Activated CD8-positive, alpha-beta memory T cell treated with anti-CD3 and anti-CD28 coated beads, Interleukin-2, amount 50 U/mL, for 4 hours (primary cell): ENCODE data around the gene TIPIN.
"Not testable (repeated sequence)": the region's sequence is repeated elsewhere in the genome, so short reads cannot be mapped to it uniquely, and the experiment has no call there.

Experiments used
- DNase-seq: peaks from one replicate; pipeline ENCODE4 v3.0.0-alpha.2; 2020

TIPIN gene

GRCh38 chr15:66381376-66381775 is 24.9 kb upstream of the TIPIN start:
- not testable (repeated sequence) for DNase-seq

GRCh38 chr15:66378814-66379430 is 22.4 kb upstream of the TIPIN start:
- no peak for DNase-seq

- no peak for DNase-seq
These were observed 17.7 kb upstream of the TIPIN start for GRCh38 chr15:66374179-66374578.

- DNase-seq, result no peak
These were observed 13.5 kb upstream of the TIPIN start for GRCh38 chr15:66369773-66370651.

GRCh38 chr15:66364944-66365528 is 8.6 kb upstream of the TIPIN start:
- no peak for DNase-seq

GRCh38 chr15:66362776-66363175 is 6.3 kb upstream of the TIPIN start:
- DNase-seq, result no peak

GRCh38 chr15:66361745-66362460 is 5.4 kb upstream of the TIPIN start:
- DNase-seq, result not testable (repeated sequence)

GRCh38 chr15:66359740-66360139 is 3.3 kb upstream of the TIPIN start:
- no peak for DNase-seq

GRCh38 chr15:66356077-66356358 is 467 bp downstream of the TIPIN start:
- no peak for DNase-seq

GRCh38 chr15:66348530-66348929 is 8.0 kb downstream of the TIPIN start:
- DNase-seq, result not testable (repeated sequence)

- no peak for DNase-seq
These were observed 27.7 kb downstream of the TIPIN start for GRCh38 chr15:66328771-66329170.

GRCh38 chr15:66327736-66328135 is 28.7 kb downstream of the TIPIN start:
- no peak for DNase-seq

- DNase-seq, result no peak
These were observed 30.4 kb downstream of the TIPIN start for GRCh38 chr15:66326051-66326450.

- no peak for DNase-seq
These were observed 33.1 kb downstream of the TIPIN start for GRCh38 chr15:66323312-66323928.

GRCh38 chr15:66312144-66312543 is 44.3 kb downstream of the TIPIN start:
- no peak for DNase-seq

GRCh38 chr15:66310786-66311185 is 45.7 kb downstream of the TIPIN start:
- no peak for DNase-seq

GRCh38 chr15:66309828-66310227 is 46.7 kb downstream of the TIPIN start:
- DNase-seq, result no peak

- no peak for DNase-seq
These were observed 48.0 kb downstream of the TIPIN start for GRCh38 chr15:66308531-66308930.

GRCh38 chr15:66306381-66306780 is 50.1 kb downstream of the TIPIN start:
- no peak for DNase-seq

GRCh38 chr15:66304425-66304824 is 52.1 kb downstream of the TIPIN start:
- not testable (repeated sequence) for DNase-seq

GRCh38 chr15:66302489-66303278 is 53.8 kb downstream of the TIPIN start:
- no peak for DNase-seq

- DNase-seq, result no peak
These were observed 57.7 kb downstream of the TIPIN start for GRCh38 chr15:66298803-66299251.
